ENCODE measurements around the gene ACSS3.
"Not testable (repeated sequence)": the region's sequence is repeated elsewhere in the genome, so short reads cannot be mapped to it uniquely, and the experiment has no call there.

The ACSS3 gene, protein sequence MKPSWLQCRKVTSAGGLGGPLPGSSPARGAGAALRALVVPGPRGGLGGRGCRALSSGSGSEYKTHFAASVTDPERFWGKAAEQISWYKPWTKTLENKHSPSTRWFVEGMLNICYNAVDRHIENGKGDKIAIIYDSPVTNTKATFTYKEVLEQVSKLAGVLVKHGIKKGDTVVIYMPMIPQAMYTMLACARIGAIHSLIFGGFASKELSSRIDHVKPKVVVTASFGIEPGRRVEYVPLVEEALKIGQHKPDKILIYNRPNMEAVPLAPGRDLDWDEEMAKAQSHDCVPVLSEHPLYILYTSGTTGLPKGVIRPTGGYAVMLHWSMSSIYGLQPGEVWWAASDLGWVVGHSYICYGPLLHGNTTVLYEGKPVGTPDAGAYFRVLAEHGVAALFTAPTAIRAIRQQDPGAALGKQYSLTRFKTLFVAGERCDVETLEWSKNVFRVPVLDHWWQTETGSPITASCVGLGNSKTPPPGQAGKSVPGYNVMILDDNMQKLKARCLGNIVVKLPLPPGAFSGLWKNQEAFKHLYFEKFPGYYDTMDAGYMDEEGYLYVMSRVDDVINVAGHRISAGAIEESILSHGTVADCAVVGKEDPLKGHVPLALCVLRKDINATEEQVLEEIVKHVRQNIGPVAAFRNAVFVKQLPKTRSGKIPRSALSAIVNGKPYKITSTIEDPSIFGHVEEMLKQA

DNA sequence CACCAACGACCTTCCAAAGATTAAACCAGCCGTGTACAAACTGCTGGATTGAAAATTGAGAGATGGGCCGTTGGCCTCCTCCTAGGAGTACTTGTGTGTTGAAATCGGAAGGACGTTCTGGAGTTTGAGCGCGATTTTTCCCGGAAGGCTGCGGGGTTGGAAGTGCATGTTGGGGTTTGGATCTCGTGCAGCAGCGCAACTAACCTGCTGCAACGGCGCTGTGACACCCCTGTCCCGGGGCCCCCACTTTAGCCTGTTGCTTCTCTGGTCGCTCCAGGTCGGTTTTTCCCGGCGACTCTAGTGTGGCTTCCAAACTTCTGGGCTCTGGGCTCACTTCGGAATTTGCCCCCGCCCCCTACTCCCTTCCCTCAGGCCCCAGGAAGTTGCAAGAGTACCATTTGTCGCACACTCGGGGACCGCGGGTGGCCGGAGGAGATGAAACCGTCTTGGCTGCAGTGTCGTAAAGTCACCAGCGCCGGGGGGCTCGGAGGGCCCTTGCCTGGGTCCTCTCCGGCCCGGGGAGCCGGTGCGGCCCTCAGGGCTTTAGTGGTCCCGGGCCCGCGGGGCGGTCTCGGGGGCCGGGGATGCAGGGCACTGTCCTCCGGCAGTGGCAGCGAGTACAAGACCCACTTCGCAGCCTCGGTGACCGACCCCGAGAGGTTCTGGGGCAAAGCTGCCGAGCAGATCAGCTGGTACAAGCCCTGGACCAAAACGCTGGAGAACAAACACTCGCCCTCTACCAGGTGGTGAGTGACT, at the start of gene ACSS3:
Gene ACSS3 (plus strand): TSS at position 394 of the 756 bp plus-strand sequence. CDS start 42 bp downstream, at position 436.
- DNase-seq: no peak

DNA sequence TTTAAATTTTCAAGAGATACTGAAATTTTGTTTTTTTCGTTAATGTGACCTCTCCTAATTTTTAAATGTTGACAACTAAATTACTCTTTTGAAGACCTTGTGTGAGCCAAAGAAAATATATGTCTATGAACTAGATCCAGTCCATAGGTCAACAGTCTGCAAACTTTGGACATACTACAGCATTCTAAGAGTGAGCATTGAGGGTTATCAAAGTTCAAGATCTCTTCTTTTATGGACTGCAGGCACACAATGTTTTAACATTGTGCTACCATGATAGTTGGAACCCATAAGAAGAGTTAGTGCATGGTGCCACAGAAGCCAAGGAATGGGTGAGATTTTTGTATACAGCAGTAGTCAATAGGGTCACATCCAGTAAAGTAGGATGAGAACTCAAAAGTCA, 43.0 kb upstream of the ACSS3 start:
- no peak for DNase-seq

DNA sequence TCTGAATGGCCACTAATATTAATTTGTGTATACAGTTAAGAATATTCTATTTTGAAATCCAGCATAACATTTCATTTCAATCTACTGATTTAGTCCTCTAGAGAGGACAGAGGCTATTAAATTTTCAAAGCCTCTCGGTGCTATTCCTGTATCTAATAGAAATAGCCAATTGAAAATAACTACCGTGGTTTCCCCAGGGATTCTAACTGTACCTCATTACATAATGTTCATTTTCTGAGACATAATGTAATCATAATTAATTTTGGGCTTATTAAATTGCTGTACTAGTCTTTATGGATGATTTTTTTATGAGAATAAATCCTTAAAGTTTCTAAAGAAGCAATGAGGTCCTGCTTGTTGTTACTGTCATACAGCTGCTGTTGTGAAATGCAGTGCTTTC, 38.6 kb upstream of the ACSS3 start:
- DNase-seq: no peak

DNA sequence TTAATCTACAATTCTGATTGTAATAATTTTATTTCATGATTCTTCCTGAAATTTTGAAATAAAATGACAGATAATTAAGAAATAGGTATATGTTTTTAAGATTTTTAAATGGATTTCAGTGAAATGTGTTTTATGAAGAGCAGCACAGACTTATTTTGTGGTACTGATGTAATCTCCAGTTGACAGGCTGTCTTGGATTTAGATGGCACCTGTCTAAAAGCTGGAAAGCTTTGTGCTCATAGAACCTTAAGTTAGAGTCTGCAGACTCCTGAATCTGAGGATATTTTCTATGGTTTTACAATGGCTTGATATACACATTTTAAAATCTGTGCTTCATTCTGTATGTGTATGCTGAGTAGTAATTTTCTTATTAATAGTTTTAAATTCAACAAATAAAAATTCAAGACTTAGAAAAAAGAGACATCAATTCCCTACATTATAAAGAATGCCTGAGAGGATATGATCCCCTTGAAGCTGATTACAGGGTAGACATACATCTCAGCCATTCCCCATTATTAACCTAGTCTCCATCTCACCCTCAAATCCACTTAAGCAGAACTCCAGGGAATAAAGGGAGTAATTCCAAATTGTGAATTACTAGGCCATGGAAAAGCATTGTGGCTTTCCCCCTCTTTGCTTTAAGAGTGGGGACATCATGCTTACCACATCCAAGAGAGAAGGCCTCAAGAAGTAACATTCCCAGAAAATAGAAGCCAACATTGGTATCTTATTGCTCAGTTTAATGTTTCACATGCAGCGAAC, 33.7 kb upstream of the ACSS3 start:
- DNase-seq: no peak

DNA sequence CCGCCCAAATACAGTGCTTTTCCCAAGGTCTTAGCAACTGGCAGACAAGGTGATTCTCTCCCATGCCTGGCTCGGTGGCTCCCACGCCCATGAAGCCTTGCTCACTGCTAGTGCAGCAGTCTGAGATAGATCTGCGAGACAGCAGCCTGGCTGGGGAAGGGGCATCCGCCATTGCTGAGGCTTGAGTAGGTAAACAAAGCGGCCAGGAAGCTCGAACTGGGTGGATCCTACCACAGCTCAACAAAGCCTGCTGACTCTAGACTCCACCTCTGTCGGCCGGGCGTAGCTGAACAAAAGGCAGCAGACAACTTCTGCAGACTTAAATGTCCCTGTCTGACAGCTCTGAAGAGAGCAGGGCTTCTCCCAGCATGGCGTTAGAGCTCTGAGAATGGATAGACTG, 12.9 kb upstream of the ACSS3 start:
- not testable (repeated sequence) for DNase-seq

DNA sequence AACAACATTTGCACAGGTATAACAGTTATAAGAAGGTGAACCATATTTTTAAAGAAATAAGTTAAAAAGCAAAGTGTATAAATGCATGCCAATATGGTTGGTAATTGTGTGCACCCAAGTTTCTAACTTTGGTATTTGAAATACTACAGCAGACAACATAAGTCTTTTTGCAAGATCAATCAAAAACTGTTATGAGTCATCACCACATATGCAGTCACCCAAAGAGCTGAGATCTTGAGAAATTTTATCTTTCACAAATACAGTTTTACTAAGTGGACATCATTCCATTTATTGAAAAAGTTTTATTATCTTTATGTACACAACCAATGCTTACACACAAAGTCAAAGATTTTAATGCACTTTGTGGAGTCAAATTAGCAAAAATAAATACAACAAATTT, 7.0 kb upstream of the ACSS3 start:
- DNase-seq: no peak

DNA sequence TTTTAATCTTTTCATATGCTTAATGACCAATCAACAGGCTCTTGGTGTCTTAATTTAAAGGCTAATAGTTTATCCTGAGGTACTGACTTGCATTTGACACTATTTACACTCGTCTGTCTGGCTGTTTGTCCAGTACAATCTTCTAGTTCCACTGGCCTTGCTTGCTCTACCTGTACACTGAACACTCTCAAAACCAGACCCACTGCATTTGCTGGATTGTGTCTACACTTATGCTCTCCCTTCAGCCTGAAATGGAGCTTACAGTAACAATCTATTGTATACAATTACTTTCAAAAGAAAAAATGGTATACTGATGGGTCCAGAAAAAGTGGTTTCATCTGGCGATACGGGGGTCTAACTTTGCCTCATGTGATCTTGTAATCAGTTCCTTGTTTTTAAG, 2.3 kb upstream of the ACSS3 start:
- DNase-seq: no peak

DNA sequence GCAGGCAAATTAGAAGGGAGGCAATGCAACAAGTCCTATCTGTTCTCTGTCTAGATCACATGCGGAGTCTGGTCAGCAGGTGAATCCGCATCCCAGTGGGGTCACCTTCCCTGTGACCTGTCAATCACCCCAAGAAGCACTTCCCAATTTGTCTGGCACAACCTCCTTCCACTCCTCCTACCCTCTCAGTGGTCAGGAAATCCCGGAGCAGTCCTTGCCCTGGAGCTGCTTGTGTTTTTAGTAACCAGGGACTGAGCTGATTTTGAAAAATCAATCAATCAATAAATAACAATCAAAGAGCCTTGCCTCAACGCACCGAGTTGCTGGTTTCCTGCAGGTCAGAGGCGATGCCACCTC, 572 bp upstream of the ACSS3 start:
- no peak for DNase-seq

DNA sequence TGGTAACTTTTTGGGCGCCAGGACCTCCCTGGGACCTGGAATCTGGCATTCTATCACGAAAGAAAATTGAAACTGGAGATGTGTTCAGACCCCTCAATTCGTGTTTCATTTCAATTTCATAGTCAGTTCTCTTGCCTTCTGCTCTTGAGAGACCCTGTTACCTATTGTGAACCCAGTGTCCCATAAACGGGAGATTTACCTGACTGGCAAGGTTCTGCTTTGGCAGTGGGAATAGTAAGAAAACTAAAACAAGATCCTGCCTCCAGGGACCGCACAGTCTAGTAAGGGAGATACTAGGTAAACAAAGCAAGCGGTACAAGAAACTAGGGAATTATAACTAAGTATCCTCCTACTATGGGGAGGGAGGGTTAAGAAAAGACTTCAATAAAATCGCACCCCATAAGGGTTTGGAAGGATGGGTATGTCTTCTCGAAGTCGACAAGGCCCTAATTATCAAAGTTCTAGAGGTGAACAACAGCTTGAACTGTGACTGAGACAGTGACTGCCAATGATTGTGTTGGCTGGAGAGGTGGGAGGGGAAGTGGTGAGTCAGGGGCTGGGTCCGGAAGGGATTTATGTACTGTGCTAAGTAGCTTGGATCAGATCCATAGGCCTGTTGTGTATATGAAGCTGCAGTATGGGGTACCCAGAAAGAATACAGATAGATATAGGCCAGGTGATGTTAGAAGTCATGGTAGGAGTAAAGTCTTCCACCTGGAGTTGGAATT, 754 bp downstream of the ACSS3 start:
- DNase-seq: no peak

DNA sequence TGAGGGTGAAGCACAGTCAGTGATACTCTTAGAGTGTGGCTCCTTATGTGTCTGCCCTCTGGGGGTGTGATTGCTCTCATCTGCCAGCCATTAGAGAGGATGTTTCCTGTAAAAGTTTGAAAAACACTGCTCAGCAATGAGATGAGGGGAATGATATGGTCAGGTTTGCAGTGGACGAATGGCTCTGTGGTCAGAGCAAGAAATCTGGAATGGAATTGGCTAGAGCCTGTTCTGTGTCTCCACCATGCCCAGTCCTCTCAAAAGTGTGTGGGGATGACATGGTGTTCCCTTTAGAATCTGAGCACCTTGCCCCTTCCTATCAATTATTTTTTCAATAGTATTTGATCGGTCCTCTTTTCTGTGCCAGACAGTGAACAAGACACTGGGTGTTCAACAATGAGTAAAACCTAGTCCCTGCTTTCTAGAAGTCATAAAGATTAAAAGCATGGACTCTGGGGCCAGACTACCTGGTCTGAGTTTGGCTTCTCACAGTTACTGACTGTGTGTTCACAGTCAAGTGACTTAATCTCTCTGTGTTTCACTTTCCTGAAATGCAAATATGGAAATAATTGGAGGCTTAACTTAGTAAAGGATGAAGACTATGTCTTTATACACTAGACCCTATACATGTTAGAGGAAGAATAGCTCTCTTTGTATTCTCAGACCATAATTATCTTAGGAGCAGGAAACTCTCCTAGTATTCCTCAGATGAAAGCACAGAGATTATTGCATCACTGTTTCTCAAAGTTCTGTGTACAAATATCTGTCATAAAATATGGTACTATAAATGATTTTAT, 1.6 kb downstream of the ACSS3 start:
- DNase-seq: no peak

DNA sequence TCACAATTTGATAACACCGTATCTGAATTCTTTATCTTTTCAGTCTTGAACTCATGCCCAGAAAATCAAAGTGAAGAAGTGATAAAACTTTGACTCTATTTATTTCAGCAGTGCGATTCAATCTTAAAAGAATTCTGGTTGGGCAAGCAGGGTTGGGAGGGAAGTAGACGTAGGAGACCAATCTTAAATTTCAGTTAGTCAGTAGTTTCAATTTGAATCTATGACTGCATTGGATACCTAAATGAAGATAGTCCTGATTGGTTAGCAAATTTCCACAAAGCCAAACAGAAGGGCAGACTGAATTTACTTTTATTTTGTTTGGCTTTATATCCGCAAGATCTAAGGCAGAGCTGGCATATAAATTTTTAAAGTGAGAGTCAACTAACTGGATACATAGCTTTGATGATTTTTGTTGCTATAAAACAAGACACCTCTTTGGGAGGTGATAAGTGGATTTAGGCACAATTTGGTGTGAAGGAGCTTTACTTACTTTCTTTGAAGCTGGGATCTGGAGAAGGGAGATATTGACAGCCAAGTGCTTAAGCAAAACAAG, 2.6 kb downstream of the ACSS3 start:
- DNase-seq: no peak

DNA sequence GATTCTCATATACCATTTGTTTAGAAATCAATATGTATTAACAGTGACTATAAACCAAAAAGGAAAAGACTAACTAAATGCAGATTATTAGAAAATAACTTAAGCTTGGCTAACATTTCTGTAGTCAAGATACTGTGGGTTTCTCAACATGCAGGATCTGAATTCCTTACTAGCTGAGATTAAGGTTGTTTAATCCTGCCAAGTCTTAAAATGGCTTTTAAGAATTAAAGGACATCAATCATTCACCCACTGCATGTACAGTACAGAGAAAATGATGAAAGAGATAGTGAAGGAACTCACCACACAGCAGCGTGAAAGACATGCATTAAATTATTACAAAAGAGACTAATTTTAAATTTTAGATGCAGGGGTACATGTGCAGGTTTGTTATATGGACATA, 3.8 kb downstream of the ACSS3 start:
- DNase-seq: no peak

DNA sequence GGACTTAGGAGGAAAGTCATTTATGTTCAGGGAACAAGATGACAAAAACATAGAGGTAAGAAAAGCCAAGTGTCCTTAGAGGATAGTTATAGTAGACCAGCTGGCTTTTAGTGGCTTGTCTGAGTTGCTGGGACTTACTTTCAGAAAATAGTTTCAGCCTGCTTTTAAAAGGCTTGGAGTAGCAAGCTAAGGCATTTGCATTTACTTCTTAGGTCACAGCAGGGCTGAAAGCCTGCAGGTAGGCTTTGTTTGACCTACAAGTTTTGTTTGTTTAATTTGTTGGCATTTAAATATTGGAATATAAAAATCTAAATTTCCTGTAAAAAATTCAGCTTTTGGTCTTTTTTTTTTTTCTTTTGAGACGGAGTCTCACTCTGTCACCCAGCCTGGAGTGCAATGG, 5.1 kb downstream of the ACSS3 start:
- DNase-seq: no peak

DNA sequence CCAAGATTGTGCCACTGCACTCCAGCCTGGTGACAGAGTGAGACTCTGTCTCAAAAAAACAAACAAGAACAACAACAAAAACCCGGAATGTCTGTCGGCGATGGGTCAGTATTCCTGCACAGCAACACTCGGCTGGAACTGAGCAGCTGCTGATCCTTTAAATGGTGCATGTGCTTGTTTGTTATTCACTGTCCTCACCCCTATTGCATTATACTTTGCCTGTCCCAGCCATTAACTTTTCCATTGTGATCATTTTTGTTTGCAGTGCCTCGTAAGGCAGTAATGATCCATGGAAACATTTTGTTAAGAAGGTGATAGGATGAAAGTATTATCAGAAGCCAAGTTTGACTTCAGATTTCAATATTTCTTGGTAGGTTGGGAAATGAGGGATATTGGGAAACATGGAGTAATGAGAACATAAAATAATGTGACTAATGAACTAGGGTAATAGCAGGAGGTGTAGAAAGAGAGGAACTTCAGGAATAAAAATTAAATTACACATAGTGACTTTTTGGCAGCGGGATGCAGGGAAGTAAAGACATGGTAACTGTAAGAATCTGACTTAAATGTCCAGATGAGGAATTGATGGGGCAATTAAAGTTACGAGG, 6.1 kb downstream of the ACSS3 start:
- DNase-seq: no peak

DNA sequence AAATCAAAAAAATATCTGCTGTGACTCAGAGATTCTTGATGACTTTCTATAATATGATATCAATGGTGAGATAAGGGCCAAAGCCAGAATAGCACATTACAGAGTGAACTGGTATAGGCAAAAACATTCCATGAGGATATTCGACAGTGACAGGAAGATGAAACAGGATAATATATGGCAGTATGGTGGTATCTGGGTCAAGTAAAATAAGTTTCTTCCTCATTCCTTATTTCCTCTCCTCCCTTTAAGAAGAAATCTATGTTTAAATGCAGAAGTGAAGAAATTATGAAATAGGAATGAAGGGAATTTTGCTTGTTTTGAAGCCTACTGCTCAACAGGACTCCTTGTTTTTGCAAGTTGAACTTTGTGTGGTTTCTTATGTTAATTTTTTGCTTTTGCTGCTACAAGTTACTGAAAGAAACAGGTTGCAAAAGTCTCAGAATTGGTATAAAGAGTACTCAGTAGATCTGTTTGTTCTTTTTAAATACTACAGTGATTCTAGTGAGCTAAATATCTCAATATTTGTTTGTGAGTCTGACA, 7.0 kb downstream of the ACSS3 start:
- DNase-seq: no peak

DNA sequence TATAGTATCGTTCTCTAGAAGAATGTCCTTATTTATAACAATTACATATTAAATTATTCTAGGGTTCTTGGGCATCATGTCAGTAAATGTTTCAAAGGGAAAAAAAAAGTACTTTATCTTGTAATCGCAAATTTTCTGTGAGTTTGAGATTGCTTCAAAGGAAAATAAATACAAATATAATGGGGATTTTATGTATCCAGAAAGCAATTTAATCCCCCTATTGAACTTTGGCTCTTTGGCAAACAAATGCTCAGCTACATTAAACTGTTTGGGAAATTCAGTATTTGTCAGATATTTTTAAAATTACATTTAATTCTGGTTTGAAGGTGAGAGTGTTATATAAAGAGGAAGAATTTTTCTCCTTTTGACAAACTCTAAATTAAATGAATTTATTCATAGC, 8.0 kb downstream of the ACSS3 start:
- no peak for DNase-seq

DNA sequence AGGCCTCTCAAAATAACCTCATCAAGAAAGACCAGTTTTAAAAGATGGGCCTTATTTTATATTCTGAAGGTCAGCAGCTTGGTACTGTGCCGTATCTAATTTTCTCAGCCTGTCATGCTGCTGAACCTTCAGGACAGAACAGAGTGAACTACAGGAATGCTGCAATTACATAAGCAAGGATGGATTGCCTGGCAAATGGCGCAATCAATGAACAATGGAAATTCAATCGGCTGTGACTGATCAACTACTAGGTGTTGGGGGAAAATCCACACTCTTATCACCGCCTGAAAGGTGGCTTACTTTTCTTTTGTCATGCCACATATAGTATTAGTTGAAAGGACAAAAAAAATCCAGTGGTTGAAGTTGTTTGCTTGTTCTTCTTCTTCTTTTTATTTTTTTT, 8.5 kb downstream of the ACSS3 start:
- no peak for DNase-seq

DNA sequence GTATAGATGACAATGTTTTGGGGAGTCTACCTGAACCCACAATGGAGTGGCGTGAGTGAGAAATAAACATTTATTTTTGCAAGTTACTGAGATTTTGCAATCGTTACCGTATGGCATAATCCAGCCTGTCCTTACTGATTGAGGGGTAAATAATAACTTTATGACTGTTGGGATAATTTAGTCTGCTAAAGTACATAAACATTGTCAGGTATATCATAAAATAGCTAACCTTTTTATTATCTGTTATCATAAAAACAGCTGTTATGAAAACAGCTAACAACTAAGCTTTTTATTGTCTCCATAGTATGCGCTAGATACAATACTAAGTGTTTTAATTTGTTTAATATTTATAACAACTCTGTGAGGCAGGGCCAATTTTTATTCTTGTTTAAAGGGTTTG, 10.3 kb downstream of the ACSS3 start:
- no peak for DNase-seq

DNA sequence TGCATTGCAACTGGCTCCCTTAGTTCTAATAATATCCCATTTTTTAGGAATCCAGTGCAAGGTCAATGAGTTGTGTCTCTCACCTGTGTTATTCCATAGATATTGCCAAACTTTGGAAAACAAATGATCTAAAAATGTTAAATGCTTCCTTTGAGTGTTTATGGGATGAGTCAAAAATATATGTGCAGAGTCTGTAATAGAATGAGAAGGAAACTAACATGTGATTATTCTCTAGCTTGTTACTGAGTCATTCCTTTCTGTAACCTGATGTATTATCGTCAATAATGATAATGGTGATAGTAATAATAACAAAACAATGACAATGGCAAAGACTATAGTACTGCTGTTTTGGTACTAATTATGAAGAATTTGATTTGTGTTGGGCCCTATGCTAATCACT, 11.5 kb downstream of the ACSS3 start:
- no peak for DNase-seq

DNA sequence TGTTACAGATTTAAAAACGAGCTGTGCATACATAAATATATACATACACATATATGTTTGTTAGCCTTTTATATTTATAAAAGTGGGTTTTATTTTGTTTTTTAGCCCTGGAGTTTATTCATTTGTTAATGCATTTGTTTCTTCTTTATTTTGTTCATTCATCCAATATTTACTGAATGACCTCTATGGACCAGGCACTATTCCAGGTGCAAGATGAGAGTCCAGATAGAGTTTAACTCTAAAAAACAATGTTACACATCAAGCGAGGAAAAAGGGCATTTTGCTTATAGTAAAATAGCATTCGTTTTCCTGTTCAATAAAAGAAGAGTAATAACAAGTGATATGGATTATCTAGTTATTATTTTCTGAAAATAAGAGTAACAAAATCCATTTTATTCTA, 14.2 kb downstream of the ACSS3 start:
- no peak for DNase-seq
